Vagina (tissue), 2 donors: ENCODE results near the gene TGFBR3. TPM values are rescaled to one million over a fixed set of nuclear protein-coding genes. Genes with fewer than 3 reads are reported as not detected.

Experiments
- DNase-seq, 2 donors: peaks; one replicate each; pipeline ENCODE4 v3.0.0-alpha.2; 2017; ENCODE audit errors: extremely low spot score in 2 of 2
- H3K27ac ChIP-seq: fragments of 200-600 bp; sonication (generic); one replicate; pipeline ENCODE4 v1.5.1; 2019
- H3K27me3 ChIP-seq: fragments of 200-600 bp; sonication (generic); one replicate; pipeline ENCODE4 v1.5.1; 2019
- H3K36me3 ChIP-seq, 2 donors: fragments of 200-600 bp; sonication (generic); one replicate each; pipeline ENCODE4 v1.5.1; 2017 to 2019
- H3K4me1 ChIP-seq: fragments of 200-600 bp; sonication (generic); one replicate; pipeline ENCODE4 v1.5.1; 2019
- H3K4me3 ChIP-seq, 2 donors: fragments of 200-600 bp; sonication (generic); 1 replicate in 1 of 2; 2 replicates in 1 of 2; pipeline ENCODE4 v1.5.1; 2016 to 2019
- H3K9me3 ChIP-seq: fragments of 200-600 bp; sonication (generic); one replicate; pipeline ENCODE4 v1.5.1; 2019
- POLR2A ChIP-seq, 2 donors: fragments of 450-650 bp; IDR thresholded peaks; one replicate each; pipeline ENCODE4 v1.6.1; 2017; ENCODE audit warnings: antibody characterized with exemption in 2 of 2, mild to moderate bottlenecking in 2 of 2, moderate library complexity in 2 of 2
- POLR2AphosphoS5 ChIP-seq, 2 donors: sonication (generic); formaldehyde crosslinking; IDR thresholded peaks; one replicate each; pipeline ENCODE4 v1.9.0; 2017; ENCODE audit warnings: antibody characterized with exemption in 2 of 2, mild to moderate bottlenecking in 2 of 2, low read depth in 1 of 2; ENCODE audit not compliant: insufficient read depth in 1 of 2
- intact Hi-C: fragments of 100-400 bp; cut with DNase I; formaldehyde crosslinking; loops from one replicate; pipeline ENCODE4 v1.15.1; 2023
- total RNA-seq: library from RNA; depleted of rRNA; stranded (reverse); fragments of >200 nt; gene quantifications from one replicate; pipeline ENCODE4 v1.2.3, GENCODE V29; 2016
- TF ChIP-seq, protein P1 (sequence below), 3 experiments: fragments of 450-650 bp in 2 of 3; fragments of 200-600 bp in 1 of 3; sonication (generic) in 1 of 3; IDR thresholded peaks; one replicate each; pipeline ENCODE4 v1.5.1; 2017 to 2019; ENCODE audit warnings: antibody characterized with exemption in 3 of 3, mild to moderate bottlenecking in 2 of 3, moderate library complexity in 2 of 3

Gene TGFBR3
- total RNA-seq, 1 donor from 2014 or later: 221 TPM

DNA sequence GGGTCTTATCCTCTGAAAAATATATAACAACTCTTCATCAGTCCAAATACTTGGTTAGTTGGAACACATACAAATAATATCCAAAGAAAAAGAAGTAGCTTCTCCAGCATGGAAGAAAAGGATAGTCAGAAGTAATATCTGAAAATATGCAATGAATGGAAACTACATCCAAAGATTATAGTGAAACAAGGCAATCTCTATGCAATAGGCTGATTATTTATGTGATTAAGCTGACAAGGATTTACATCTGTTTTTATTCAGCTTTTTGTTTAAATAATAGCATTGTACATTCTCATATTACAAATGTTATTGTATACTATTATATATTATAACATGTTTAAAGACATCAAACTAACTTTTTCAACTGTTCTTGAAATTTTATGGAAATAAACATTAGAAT is 15.3 kb upstream of the TGFBR3 start:
- intact Hi-C loops: no loop called here
- TF ChIP-seq POLR2AphosphoS5 (IDR thresholded peaks at IDR 0.05; ENCODE audit: insufficient read depth in 1 of 2, low read depth in 1 of 2): no peak
- TF ChIP-seq POLR2A (IDR thresholded peaks at IDR 0.05): no peak
- TF ChIP-seq, protein P1, sequence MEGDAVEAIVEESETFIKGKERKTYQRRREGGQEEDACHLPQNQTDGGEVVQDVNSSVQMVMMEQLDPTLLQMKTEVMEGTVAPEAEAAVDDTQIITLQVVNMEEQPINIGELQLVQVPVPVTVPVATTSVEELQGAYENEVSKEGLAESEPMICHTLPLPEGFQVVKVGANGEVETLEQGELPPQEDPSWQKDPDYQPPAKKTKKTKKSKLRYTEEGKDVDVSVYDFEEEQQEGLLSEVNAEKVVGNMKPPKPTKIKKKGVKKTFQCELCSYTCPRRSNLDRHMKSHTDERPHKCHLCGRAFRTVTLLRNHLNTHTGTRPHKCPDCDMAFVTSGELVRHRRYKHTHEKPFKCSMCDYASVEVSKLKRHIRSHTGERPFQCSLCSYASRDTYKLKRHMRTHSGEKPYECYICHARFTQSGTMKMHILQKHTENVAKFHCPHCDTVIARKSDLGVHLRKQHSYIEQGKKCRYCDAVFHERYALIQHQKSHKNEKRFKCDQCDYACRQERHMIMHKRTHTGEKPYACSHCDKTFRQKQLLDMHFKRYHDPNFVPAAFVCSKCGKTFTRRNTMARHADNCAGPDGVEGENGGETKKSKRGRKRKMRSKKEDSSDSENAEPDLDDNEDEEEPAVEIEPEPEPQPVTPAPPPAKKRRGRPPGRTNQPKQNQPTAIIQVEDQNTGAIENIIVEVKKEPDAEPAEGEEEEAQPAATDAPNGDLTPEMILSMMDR (IDR thresholded peaks at IDR 0.05): no peak
- no peaks in the 10 kb centered on the region for H3K9me3 ChIP-seq
- H3K4me3 ChIP-seq: no peak overlapping the region
- no peak overlapping the region for H3K27ac ChIP-seq
- no peak for DNase-seq
- no peaks in the 10 kb centered on the region for H3K4me1 ChIP-seq
- H3K36me3 ChIP-seq: no peaks in the 10 kb centered on the region
- no peaks in the 10 kb centered on the region for H3K27me3 ChIP-seq

DNA sequence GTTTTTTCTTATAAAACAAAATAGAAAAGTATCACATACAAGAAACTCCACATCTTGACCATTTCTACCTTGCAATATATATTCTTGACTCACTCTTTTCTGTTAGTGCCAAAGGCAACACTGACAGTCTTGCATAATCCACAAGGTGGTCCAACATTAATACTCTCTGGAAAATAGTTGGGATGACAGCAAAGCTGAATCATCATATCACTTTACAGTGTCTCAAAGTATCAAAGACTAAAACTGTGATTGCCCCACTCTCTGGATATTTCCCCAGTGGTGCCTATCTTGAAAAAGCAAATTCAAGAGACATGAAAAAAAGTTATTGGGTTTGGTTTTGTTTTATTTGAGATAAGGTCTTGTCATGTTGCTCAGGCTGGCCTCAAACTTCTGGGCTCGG is 14.6 kb upstream of the TGFBR3 start:
- Histone ChIP-seq H3K36me3 (no peaks in the 10 kb centered on the region), H3K9me3 (no peaks in the 10 kb centered on the region), H3K27me3 (no peaks in the 10 kb centered on the region), H3K4me3 (no peak overlapping the region), H3K4me1 (no peaks in the 10 kb centered on the region), H3K27ac (no peak overlapping the region)
- no peak for DNase-seq
- TF ChIP-seq POLR2A (IDR thresholded peaks at IDR 0.05) (no peak), POLR2AphosphoS5 (IDR thresholded peaks at IDR 0.05; ENCODE audit: insufficient read depth in 1 of 2, low read depth in 1 of 2) (no peak)
- TF ChIP-seq, protein P1 (IDR thresholded peaks at IDR 0.05): no peak
- intact Hi-C loops: no loop called here

DNA sequence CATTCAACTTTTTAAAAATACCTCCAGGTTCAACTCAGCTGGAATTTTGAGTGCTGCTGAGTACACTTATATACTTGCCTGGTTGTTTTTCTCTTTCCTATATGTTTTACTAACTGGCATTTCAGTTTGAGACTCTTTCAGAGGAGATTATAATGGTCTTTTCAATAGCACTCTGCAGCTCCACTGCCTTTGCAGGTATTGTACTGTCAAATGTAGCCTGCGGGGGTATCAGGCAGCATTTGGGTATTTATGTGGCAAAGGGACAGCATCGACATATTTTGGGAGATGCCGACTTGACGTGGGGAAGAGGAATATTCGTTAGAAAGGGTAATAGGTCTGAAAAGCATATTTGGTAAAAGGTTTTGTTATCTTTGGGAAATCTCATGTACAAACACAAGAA is 11.1 kb upstream of the TGFBR3 start:
- no peak for DNase-seq
- TF ChIP-seq, protein P1 (IDR thresholded peaks at IDR 0.05): no peak
- TF ChIP-seq POLR2AphosphoS5 (IDR thresholded peaks at IDR 0.05; ENCODE audit: insufficient read depth in 1 of 2, low read depth in 1 of 2): no peak
- no peak for TF ChIP-seq POLR2A (IDR thresholded peaks at IDR 0.05)
- Histone ChIP-seq H3K27ac (no peak overlapping the region), H3K4me1 (peaks cover 7% of the 10 kb centered on the region), H3K9me3 (no peaks in the 10 kb centered on the region), H3K27me3 (no peaks in the 10 kb centered on the region), H3K4me3 (no peak overlapping the region), H3K36me3 (no peaks in the 10 kb centered on the region)
- intact Hi-C loops: no loop called here

DNA sequence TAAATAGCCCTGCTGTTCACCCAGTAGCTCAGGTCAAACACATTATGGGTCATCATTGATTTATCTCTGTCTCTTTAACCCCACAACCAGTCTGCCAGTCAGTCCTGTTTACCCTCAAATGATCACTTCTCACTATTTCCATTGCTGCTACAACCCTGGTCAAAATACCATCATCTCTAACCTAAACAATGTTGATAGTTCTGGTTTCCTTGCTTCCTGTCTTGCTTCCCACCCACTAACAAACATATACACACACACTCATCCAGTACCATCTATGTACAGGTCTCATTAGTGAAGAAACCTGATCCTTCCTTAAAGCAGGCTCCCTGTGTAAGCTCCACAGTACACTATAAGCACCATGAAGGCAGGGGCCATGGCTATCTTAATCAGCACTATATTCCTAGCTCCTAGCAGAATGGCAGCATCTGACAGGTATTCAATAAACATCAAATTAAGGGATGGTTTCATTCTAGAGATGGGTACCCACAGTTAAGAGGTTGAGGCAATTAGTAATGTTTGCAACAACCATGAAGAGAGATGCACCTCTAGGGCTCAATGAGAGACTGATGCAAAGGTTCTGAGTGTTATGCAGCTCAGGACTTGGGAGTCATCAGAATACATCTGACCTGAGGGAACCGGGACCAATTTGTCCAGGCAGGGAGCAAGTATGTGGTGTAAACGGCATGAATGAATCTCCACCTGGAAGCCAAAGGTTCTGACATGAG is 10.0 kb upstream of the TGFBR3 start:
- no peaks in the 10 kb centered on the region for H3K36me3 ChIP-seq
- no peaks in the 10 kb centered on the region for H3K27me3 ChIP-seq
- no peak for DNase-seq
- intact Hi-C loops: no loop called here
- peaks cover 12% of the 10 kb centered on the region for H3K4me1 ChIP-seq
- no peak overlapping the region for H3K27ac ChIP-seq
- no peak overlapping the region for H3K4me3 ChIP-seq
- TF ChIP-seq, protein P1 (IDR thresholded peaks at IDR 0.05): no peak
- TF ChIP-seq POLR2AphosphoS5 (IDR thresholded peaks at IDR 0.05; ENCODE audit: insufficient read depth in 1 of 2, low read depth in 1 of 2) (no peak), POLR2A (IDR thresholded peaks at IDR 0.05) (no peak)
- H3K9me3 ChIP-seq: no peaks in the 10 kb centered on the region

DNA sequence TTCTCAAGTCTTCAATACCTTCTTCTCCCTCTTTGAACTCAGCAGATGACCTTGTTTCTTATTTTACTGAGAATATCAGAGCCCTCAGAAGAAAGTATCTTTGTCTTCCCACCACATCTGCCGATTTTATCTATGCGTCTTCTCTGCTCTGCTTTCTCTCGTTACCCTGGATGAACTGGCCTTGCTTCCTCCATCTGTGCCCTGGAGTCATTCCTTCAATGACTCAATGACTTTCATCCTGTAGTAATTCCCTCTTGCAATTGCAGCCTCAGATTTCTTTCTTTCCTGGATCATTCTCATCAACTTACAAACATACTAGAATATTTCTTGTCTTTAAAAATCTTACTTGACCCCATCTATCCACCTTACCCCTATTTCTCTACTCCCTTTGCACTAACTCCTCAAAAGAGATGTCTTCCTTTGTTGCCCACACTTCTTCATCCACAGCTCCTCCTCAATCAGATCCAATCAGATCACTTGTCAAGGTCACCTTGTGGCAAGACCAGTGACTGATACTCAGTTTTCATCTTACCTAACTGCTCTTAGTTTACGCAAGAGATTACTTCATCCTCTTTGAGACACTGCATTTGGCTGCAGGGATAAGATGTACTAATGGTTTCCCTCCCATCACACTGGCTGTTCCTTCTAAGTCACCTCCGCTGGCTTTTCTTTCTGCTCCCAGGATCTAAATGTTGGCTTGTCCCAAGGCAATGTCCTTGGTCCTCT is 8.2 kb upstream of the TGFBR3 start:
- no peak for DNase-seq
- TF ChIP-seq POLR2AphosphoS5 (IDR thresholded peaks at IDR 0.05; ENCODE audit: insufficient read depth in 1 of 2, low read depth in 1 of 2): no peak
- TF ChIP-seq, protein P1 (IDR thresholded peaks at IDR 0.05): no peak
- Histone ChIP-seq H3K9me3 (no peaks in the 10 kb centered on the region), H3K4me1 (peaks cover 26% of the 10 kb centered on the region), H3K36me3 (no peaks in the 10 kb centered on the region), H3K4me3 (no peak overlapping the region), H3K27me3 (no peaks in the 10 kb centered on the region), H3K27ac (no peak overlapping the region)
- intact Hi-C loops: no loop called here
